ENCODE results near the gene UBD.

Gene UBD

GRCh38 chr6:29561606-29562181 is 2.2 kb upstream of the UBD start:
- DNase-seq = no peak

- no peak for DNase-seq
These were observed 1.6 kb upstream of the UBD start for GRCh38 chr6:29561091-29561490.

- no peak for DNase-seq
These were observed 973 bp downstream of the UBD start for GRCh38 chr6:29558439-29559079.

GRCh38 chr6:29557320-29557719 is 2.2 kb downstream of the UBD start:
- DNase-seq = no peak

DNA sequence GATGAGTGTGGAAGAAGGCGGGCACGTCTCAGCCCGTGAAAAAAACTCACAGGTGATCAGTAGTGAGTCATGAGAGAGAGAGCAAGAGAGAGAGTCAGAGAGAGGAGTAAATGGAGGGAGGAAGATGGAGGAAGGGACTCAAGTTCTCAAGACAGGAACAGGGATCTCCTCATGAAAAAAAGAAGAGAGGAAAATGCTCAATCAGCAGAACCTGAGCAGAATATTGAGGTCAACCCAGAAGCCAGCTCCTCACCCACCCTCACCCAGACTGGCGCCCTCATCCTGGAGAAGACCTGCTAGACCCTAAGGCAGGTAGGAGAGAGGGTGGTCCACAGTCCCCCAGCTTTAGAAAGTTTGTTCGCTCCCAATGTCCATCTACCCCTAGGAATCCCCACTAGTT is 4.8 kb downstream of the UBD start:
- DNase-seq = no peak

DNA sequence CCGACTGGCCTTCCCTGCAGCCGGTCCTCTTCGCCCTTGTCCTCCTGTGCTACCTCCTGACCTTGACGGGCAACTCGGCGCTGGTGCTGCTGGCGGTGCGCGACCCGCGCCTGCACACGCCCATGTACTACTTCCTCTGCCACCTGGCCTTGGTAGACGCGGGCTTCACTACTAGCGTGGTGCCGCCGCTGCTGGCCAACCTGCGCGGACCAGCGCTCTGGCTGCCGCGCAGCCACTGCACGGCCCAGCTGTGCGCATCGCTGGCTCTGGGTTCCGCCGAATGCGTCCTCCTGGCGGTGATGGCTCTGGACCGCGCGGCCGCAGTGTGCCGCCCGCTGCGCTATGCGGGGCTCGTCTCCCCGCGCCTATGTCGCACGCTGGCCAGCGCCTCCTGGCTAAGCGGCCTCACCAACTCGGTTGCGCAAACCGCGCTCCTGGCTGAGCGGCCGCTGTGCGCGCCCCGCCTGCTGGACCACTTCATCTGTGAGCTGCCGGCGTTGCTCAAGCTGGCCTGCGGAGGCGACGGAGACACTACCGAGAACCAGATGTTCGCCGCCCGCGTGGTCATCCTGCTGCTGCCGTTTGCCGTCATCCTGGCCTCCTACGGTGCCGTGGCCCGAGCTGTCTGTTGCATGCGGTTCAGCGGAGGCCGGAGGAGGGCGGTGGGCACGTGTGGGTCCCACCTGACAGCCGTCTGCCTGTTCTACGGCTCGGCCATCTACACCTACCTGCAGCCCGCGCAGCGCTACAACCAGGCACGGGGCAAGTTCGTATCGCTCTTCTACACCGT is 6.1 kb downstream of the UBD start:
- peak in 13 of 51 donors; percentile 2 to 43 (median 16) for DNase-seq

- peak in 1 of 51 donors; percentile 14 for DNase-seq
These were observed 7.0 kb downstream of the UBD start for GRCh38 chr6:29552512-29553051.

GRCh38 chr6:29547573-29547972 is 12.0 kb downstream of the UBD start:
- DNase-seq = no peak

DNA sequence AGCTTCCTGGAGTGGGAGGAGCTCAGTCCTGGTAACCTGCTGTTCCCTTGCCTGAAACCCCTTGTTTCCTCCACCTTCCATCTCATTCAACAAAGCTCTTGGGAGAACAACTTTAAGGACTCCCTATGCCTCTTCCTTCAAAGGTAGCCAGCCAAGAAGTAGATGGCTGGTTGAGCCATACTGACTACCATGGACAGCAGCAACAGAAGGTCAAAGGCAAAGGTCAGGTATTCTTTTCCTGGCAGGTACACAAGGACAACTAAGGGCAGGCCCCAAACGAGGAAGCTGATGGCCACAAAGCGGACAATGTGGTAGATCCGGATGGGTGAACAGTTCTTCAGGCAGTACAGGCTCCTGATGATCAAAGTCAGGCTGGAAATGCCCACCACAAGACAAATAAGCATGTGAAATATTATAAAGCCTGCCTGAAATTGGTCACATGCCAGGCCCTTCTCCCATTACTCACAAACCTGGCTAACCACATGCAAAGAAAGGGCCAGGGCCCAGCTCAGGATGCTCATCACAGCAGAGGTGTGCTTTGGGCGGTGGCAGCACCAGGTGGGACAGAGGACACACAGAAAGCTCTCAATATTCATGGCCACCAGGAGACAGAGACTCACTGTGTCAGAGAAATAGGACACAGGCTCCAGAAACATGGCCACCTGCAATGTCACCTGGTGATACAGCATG is 21.7 kb downstream of the UBD start:
- DNase-seq = no peak

DNA sequence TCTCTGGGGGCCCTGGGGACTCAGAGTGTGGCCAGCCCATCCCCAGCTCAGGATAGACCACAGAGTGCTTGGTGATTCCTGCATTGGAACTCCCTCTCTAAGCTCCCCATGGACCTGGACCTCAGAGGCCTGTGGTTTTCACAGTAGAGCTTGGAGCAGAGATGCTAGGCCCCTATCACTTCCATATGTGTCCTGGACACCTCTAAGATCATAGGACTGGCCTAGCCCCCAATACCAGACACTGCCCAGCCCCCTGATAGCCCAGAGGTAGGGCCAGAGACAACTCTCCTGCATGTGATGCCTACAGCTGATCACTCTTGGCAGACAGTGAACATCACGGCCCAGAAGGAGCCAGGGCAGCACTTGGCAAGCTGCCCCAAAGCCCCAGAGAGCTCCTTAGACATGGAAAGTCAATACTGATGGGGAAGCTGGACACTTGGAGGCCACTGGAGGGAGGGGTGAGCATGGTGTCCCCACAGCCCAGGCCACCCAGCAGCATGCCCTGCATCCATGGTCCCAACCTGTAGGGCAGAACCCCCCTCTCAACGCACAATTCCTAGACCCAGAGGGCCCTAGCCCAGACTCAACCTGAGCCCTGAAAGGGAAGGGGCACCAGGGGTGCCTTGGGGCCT is 27.1 kb downstream of the UBD start:
- no peak for DNase-seq

DNA sequence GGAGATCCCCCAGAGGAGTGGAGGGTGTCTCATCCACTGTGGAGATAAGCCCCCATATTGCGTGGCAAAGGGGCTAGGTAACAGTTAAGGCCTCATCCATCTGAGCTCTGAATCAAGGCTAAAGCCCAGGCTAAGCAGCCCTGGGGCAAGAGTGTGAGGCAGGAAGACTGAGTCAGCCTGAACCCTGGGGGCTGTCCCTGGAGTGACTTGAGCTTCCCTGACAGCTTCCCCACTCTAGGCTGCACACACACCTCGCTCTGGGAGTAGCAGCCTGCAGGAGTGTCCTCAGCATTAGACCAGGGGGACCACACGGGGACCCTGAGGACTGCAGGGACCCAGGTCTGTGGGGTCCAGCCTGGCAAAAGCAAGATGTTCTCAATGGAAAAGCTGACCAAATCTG is 27.9 kb downstream of the UBD start:
- DNase-seq = no peak

- no peak for DNase-seq
These were observed 28.7 kb downstream of the UBD start for GRCh38 chr6:29530671-29531310.

DNA sequence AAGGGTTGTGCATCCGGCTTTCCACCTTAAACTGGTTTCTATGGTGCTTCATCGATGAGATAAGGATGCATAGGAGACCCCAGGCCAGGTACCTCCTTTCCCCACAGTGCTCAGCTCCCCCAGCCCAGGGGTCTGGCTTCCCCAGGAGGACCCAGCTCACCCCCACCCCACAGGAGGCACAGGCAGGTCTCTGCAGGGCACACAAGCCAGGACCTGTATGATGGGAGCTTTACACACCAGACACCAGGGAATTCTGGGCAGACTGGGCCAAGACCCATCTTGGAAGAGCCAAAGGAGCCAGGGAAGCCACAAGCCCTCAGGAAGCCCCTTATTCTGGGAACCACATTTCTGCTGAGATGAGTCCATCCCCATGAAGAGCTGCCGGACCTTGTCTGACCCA is 29.6 kb downstream of the UBD start:
- no peak for DNase-seq

DNA sequence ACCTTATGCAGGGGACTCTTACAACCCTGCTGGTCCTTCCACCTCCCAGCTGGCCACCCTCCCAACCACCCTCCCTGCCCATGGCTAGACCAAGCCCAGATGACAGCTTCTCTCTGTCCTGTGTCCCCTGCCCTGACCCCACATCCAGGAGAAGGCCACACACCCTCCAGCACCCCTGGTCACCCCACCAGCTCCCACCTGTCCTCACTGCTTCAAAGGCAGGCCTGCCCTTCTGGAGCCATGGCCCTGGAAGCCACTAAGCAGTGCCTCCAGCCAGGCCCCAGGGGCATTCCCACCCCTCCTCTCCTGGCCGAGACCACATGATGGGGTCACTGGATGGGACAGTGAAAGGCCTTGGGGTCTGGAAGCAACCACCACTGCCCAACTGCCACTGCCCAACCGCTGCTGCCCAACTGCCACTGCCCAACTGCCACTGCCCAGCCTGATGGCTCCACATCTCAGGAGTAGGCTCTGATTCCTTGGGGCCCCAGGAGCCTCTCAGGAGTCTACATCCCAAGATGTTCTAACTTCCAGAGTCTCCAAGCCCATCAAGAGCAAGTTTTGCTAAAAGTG is 30.5 kb downstream of the UBD start:
- DNase-seq = no peak

DNA sequence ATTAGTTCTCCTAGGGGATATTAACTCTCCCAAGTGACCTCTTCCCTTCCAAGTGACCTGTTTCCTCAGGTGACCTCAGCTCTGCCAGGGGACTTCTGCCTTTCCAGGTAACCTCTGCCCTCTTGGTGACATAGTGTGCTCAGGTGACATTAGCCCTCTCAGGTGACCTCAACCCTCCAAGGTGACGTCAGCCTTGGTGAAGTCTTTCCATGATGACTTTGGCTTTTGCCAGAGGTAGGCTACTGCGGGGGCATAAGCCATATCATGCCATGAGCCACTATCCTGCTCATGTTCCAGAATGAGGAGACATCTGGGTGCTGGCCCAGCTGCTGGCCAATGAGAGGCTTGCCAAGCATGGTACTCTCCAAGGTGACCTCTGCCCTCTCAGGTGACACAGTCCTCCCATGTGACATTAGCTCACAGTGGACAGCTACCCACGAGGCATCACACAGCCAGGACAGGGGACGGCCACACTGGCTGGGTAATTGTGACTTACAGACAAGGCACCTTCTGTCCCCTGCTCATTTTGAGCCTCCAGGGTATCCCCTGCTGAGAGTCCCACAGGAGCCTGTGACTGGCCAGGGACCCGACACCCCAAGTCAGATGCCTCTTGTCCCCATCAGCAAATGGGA is 31.1 kb downstream of the UBD start:
- DNase-seq = no peak

GRCh38 chr6:29527564-29527963 is 32.0 kb downstream of the UBD start:
- no peak for DNase-seq

DNA sequence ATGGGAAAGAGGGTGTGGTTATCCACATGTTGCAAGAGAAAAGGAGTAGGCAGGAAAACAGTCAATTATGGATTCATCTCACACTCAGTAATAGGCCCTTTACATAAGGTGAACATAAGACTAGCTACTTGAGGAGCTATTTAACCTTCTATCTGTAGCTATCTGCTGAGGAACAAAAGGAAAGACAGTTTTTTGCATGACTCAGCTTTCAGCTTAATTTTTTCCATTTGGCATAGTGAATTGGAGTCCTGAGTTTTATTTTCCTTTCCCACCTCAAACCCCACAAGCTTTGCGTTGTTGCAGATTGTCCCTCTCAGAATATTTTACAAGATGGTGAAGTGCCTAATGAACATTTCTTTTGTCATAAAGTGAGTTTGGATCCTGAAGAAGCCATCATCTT is 32.4 kb downstream of the UBD start:
- DNase-seq = no peak

DNA sequence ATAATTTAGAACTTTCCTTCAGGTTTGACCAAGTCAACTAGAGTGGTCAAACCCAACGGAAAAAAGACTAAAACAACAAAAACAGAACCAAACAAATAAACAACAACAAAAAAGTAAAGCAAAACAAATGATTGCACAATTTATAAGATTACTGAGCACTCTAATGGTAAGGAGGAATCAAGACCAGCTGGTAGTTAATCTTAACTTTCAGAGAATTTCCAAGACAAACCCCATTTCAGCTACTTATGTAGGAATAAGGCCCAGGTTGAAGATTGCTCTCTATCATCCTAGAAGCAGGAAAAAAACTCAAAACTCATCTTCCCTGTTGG is 34.3 kb downstream of the UBD start:
- no peak for DNase-seq

DNA sequence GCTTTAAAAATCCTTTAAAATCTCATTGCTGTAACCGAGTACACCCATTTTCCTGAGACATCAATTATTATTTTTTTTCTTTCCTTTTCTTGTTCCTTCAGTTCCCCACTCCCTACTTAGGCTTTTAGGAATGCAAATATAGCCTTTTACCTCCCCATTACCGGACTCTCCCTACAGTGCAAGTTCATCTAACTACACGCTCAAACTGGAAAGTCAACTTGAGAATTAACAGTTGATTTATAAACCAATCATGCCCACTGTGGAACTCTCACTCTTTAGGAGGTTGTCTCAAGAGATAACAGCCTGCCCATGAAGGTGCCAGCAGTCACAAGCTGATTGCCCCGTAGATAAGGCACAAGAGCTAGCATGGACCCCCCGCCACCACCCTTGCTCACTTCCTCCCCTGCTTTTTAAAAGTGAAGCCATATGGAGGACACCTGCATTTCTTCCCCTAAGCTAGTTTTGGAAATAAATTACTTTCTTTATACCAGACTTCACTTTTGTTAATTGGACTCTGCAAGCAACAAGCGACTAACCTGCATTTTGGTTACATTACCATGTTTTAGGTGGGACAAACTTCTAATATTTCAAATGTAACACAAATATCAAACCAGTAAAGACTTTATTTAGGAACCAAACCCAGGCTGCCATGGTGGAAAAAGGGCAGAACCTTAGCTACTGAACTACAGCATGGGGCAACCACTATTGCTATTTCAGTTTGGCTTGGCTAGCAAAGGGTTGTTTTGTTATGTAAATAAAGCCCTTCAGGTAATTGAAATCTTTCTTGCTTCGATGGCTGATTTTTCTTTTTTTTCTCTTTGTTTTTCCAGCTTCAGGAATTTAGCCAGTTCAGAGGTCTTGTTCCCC is 34.9 kb downstream of the UBD start:
- no peak for DNase-seq
